Activated CD8-positive, alpha-beta memory T cell treated with anti-CD3 and anti-CD28 coated beads, Interleukin-2, amount 50 U/mL, for 1 hour (primary cell): ENCODE results near the gene PPP1R9B.
A peak's percentile ranks its signal among the peaks of the same experiment; 100 is the strongest.

ENCODE experiments used
- DNase-seq: peaks from one replicate; pipeline ENCODE4 v3.0.0-alpha.2; 2020; ENCODE audit errors: extremely low read depth

The PPP1R9B gene

DNA sequence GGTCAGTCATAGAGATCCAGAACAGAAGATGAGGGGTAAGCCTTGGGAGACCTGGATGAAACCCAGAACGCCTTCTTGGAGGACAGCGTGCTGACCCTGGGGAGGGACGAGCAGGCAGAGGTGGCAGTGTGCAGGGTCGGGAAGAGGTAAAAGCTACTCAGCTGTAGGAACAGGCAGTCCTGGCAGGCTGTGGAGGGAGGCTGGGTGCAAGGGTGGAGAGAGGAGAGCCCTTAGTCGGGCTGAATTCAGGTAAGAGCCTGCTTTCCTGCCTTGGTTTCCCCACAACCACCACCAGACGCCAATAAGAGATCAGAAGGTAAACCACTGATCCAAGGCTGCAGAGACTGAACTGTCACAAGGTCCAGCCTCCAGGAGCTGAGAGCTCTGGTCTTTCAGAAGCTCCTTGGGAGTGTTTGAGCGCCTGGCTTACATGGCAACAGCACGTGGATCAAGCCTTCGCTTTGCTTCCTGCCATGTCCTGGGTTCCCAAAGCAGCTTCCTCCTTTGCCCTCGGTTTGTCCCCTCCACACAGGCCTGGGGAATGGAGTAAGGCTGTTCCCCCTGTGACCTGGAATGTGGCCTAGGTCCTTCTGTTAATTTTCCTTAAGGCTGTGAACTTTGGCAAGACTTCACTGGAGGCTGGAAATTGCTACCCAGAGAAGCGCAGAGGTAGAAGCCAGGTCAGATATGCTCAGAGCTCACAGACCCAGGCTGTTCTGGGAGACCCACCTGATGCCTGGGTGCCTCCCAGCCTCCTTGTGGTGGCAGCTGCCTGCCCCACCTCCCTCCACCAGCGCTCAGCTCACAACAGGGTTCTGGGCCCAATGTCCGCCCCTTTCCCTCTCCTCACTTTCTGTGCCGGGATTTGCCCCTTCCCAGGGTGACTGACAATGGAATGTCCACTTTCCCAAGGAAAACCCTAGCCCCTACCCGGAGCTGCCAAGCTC is 59.2 kb downstream of the PPP1R9B start:
- DNase-seq, result no peak

GRCh38 chr17:50090071-50090470 is 60.4 kb downstream of the PPP1R9B start:
- no peak for DNase-seq

- no peak for DNase-seq
These were observed 61.3 kb downstream of the PPP1R9B start for GRCh38 chr17:50088952-50089825.

GRCh38 chr17:50087912-50088405 is 62.5 kb downstream of the PPP1R9B start:
- DNase-seq, result no peak

GRCh38 chr17:50087246-50087911 is 63.1 kb downstream of the PPP1R9B start:
- DNase-seq, result peak; percentile 16
